HL-60/S4 (cell line): Measurements from ENCODE around the gene ANGPTL2.
"Not testable (repeated sequence)": the region's sequence is repeated elsewhere in the genome, so short reads cannot be mapped to it uniquely, and the experiment has no call there.

Experiments used
- in situ Hi-C: fragments of 300-500 bp; cut with MboI; formaldehyde crosslinking; loops from 2 replicates; pipeline ENCODE4 v1.14.3; 2022; ENCODE audit warnings: low sequenced_read_pairs

ANGPTL2 gene

GRCh38 chr9:127155314-127155960 lies 33.0 kb upstream of the ANGPTL2 start:
- in situ Hi-C loops = no loop called here

- in situ Hi-C loops = no loop called here
These were observed 32.2 kb upstream of the ANGPTL2 start for GRCh38 chr9:127154390-127155191.

GRCh38 chr9:127154003-127154389 lies 31.6 kb upstream of the ANGPTL2 start:
- in situ Hi-C loops = no loop called here

- in situ Hi-C loops = no loop called here
These were observed 31.1 kb upstream of the ANGPTL2 start for GRCh38 chr9:127153501-127153900.

- in situ Hi-C loops = no loop called here
These were observed 27.3 kb upstream of the ANGPTL2 start for GRCh38 chr9:127149463-127150390.

GRCh38 chr9:127149010-127149409 lies 26.6 kb upstream of the ANGPTL2 start:
- in situ Hi-C loops = no loop called here

- in situ Hi-C loops = no loop called here
These were observed 25.6 kb upstream of the ANGPTL2 start for GRCh38 chr9:127148014-127148413.

- in situ Hi-C loops = no loop called here
These were observed 24.8 kb upstream of the ANGPTL2 start for GRCh38 chr9:127147251-127147650.

- in situ Hi-C loops = not testable (repeated sequence)
These were observed 24.4 kb upstream of the ANGPTL2 start for GRCh38 chr9:127146841-127147240.

GRCh38 chr9:127144670-127145445 lies 22.4 kb upstream of the ANGPTL2 start:
- in situ Hi-C loops = no loop called here

GRCh38 chr9:127143920-127144465 lies 21.6 kb upstream of the ANGPTL2 start:
- in situ Hi-C loops = no loop called here

- in situ Hi-C loops = no loop called here
These were observed 20.6 kb upstream of the ANGPTL2 start for GRCh38 chr9:127142931-127143464.

GRCh38 chr9:127142291-127142690 lies 19.9 kb upstream of the ANGPTL2 start:
- in situ Hi-C loops = no loop called here

GRCh38 chr9:127140842-127141675 lies 18.6 kb upstream of the ANGPTL2 start:
- in situ Hi-C loops = no loop called here

GRCh38 chr9:127140181-127140580 lies 17.7 kb upstream of the ANGPTL2 start:
- in situ Hi-C loops = no loop called here

GRCh38 chr9:127139775-127140174 lies 17.3 kb upstream of the ANGPTL2 start:
- in situ Hi-C loops = no loop called here

GRCh38 chr9:127139071-127139731 lies 16.8 kb upstream of the ANGPTL2 start:
- in situ Hi-C loops = no loop called here

- in situ Hi-C loops = no loop called here
These were observed 16.0 kb upstream of the ANGPTL2 start for GRCh38 chr9:127138444-127138843.
